HG03378 (cell line): Measurements from ENCODE around the gene AP3D1.

Experiments
- ATAC-seq: cut with Tn5 transposase; IDR thresholded peaks from one replicate; pipeline ENCODE4 v1.9.1; 2021; ENCODE audit warnings: mild to moderate bottlenecking, moderate library complexity; ENCODE audit not compliant: unreplicated experiment

Gene AP3D1

GRCh38 chr19:2050991-2051772, 100.2 kb downstream of the AP3D1 start, which contains the start of gene MKNK2:
TSS of gene MKNK2 (minus strand) at chr19:2051244. CDS start at chr19:2050851, 393 bp downstream.
- ATAC-seq, result peak; percentile 30
